Epidermal melanocyte (primary cell): Measurements from ENCODE around the gene NCF2.

Experiments used
- DNase-seq: peaks from one replicate; pipeline ENCODE4 v3.0.0; 2011; ENCODE audit warnings: low spot score; ENCODE audit not compliant: insufficient read length

Gene NCF2

GRCh38 chr1:183585038-183585437 lies 5.2 kb downstream of the NCF2 start:
- DNase-seq = no peak

- DNase-seq = no peak
Observed at GRCh38 chr1:183584147-183584546, 6.1 kb downstream of the NCF2 start.

- DNase-seq = no peak
Observed at GRCh38 chr1:183583466-183583865, 6.8 kb downstream of the NCF2 start.

GRCh38 chr1:183582021-183582713 lies 8.1 kb downstream of the NCF2 start:
- DNase-seq = no peak

- no peak for DNase-seq
Observed at GRCh38 chr1:183580281-183580682, 10.0 kb downstream of the NCF2 start.

- DNase-seq = no peak
Observed at GRCh38 chr1:183578856-183579255, 11.4 kb downstream of the NCF2 start.

GRCh38 chr1:183577897-183578465 lies 12.3 kb downstream of the NCF2 start:
- no peak for DNase-seq

- DNase-seq = no peak
Observed at GRCh38 chr1:183576537-183576936, 13.7 kb downstream of the NCF2 start.

GRCh38 chr1:183575606-183576005 lies 14.7 kb downstream of the NCF2 start:
- DNase-seq = no peak

- no peak for DNase-seq
Observed at GRCh38 chr1:183572721-183573120, 17.5 kb downstream of the NCF2 start.

GRCh38 chr1:183571678-183572268 lies 18.5 kb downstream of the NCF2 start:
- DNase-seq = no peak

GRCh38 chr1:183570451-183570850 lies 19.8 kb downstream of the NCF2 start:
- DNase-seq = no peak

GRCh38 chr1:183569801-183570200 lies 20.5 kb downstream of the NCF2 start:
- DNase-seq = no peak

- no peak for DNase-seq
Observed at GRCh38 chr1:183569141-183569540, 21.1 kb downstream of the NCF2 start.

- no peak for DNase-seq
Observed at GRCh38 chr1:183568176-183569021, 21.9 kb downstream of the NCF2 start.

- no peak for DNase-seq
Observed at GRCh38 chr1:183567584-183567983, 22.7 kb downstream of the NCF2 start.

GRCh38 chr1:183566026-183566425 lies 24.2 kb downstream of the NCF2 start:
- DNase-seq = no peak

GRCh38 chr1:183565261-183565660 lies 25.0 kb downstream of the NCF2 start:
- DNase-seq = no peak

GRCh38 chr1:183562701-183563100 lies 27.6 kb downstream of the NCF2 start:
- DNase-seq = no peak

GRCh38 chr1:183559061-183559460 lies 31.2 kb downstream of the NCF2 start:
- no peak for DNase-seq

GRCh38 chr1:183554577-183554976 lies 35.7 kb downstream of the NCF2 start:
- DNase-seq = no peak

GRCh38 chr1:183553764-183554163 lies 36.5 kb downstream of the NCF2 start:
- no peak for DNase-seq
